ENCODE results near the gene UBN2. TPM values are rescaled to one million over a fixed set of nuclear protein-coding genes. Genes with fewer than 3 reads are reported as not detected.
"Not testable (repeated sequence)": the region's sequence is repeated elsewhere in the genome, so short reads cannot be mapped to it uniquely, and the experiment has no call there.

Gene UBN2
- polyA plus RNA-seq, 3 donors: 11.9 to 12.4 (median 11.9) TPM

DNA sequence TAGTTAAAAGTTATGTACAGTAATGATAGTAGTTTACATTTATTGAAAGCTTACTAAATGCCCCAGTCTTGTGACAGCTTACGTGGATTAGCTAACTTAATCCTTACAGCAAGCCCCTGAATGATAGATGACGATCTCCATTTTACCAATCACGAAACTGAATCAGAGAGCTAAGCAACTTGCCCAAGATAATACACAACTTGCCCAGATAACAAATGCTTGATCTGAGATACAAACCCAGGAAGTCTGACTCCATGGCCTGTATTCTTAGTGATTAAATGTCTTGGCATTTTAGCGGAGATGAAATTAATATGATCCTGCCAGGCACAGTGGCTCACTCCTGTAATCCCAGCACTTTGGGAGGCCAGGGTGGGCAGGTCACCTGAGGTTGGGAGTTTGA, 63.2 kb downstream of the UBN2 start:
- DNase-seq (ENCODE audit: low read depth in 3 of 3, low spot score in 2 of 3): no peak

DNA sequence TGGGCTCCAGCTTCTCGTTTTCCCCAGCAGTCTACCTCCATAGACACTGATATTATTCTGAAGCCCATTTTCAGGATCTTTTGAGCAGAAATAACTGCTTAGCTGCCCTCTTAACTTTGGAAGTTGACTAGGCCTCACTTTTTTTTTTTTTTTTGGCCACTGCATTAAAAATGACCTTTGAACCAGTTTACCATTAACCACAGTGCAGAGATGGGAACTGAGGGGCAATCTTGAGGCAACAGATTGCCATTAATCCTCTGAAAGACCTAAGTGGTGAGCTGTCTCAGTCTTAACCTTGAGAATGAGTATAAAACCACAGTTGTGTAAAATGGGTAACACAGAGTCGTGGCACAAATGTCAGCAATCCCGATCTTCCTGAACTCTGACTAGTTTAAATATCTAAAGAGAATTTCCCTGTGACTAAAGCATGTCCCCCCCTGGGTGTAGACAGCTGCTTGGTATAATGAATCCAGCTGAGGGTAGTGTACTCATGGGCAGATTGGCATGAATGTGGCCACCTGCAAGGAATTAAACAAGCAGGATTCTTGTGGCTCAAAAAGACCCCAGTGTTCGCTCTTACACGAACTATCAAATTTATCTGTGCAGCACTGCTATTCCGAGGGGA, 64.0 kb downstream of the UBN2 start:
- no peak for DNase-seq (ENCODE audit: low read depth in 3 of 3, low spot score in 2 of 3)

DNA sequence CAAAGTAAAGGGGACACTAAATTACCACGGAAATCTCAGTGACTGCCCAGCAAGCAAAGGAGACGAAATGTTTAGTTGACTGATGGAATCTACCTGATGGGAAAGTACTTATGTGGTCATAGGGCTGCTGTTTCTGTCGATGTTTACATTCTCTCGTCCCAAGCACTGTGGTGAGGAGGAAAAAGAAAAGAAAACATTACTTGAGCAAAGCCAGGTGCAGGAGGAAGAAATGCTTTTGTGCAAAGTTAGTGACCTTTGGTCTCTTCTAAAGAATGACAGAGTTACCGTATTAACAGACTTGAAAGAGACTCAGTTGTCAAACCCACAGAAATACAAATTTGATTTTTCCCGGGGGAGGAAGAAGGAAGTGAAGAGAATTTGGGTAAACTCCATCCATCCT, 66.8 kb downstream of the UBN2 start:
- DNase-seq (ENCODE audit: low read depth in 3 of 3, low spot score in 2 of 3): no peak

DNA sequence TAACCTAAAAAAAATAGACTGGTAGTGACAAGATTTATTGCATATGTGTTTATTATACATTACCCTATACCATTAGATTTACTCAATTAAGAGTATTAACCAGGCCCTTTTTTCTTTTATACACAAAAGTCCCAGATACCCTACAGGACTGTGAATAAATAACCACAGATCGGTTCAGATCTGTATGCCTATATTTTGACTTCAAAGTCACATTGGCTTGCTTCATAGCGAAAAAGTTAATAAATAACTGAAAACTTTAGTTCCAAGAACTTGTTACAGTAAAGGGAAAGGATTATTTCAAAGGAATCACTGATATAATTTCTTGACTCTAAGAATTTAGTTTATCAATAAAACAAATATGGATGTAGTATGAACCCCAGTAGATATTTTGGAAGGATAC, 68.3 kb downstream of the UBN2 start:
- DNase-seq (ENCODE audit: low read depth in 3 of 3, low spot score in 2 of 3): no peak

DNA sequence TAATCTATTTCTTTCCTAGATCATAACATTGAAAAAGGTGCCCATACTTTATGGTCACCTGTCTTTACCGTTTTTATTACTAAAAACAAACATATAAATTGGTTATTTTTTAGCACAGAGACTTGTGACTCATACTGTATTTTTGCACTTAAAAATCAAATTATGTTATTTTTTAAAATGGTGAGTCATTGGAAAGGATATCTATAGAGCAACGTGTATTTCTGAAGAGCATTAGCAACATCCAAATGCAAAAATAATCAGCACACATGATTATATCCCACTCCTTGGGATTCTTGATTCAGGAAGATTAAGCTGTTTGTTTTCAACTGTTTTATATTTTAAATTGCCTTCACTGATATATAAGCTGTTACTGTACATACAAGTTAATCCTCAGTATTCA, 69.4 kb downstream of the UBN2 start:
- no peak for DNase-seq (ENCODE audit: low read depth in 3 of 3, low spot score in 2 of 3)

DNA sequence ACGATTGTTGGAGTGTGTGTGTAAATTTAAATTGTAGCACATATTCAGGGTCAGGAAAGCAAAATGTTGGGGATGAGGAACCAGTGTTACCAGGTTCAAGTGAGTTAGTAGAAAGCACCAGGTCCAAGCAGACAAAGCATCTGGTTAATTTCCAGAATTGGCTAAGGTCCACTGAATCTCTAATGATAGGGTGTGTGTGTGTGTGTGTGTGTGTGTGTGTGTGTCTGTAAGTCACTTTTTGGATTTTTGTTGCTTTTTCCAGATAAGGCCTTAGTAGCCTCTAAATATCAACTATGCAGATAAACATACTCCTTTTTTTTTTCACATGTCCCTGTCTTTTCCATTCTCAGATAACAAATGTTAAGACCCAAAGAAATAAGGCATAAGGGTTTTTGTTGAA, 73.5 kb downstream of the UBN2 start:
- no peak for DNase-seq (ENCODE audit: low read depth in 3 of 3, low spot score in 2 of 3)

DNA sequence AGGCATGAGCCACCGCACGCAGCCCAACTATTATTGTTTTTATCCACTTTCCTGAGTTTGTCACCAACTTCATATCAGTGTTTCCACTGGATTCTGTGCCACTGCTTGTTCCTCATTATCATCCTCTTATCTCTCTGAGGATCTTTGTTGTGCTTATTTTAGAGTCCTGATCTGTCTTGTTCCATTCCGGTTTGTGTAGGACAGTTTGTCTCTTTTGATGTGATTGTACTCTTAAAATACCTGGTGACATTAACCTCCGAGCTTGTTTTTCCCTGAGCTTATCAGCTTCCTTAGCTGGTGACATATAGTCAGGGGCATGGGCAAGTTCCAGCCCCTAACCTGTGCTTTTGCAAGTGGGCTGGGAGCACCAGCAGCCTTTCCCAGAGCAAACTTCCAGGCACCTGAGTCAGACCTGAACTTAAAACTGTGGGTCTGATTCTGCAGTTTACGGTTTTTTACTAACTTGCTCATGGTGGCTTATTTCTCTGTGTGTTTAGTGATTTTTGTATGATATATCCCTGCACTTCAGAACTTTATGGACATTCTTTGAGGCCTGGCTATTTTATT, 87.0 kb downstream of the UBN2 start:
- DNase-seq (ENCODE audit: low read depth in 3 of 3, low spot score in 2 of 3): no peak

DNA sequence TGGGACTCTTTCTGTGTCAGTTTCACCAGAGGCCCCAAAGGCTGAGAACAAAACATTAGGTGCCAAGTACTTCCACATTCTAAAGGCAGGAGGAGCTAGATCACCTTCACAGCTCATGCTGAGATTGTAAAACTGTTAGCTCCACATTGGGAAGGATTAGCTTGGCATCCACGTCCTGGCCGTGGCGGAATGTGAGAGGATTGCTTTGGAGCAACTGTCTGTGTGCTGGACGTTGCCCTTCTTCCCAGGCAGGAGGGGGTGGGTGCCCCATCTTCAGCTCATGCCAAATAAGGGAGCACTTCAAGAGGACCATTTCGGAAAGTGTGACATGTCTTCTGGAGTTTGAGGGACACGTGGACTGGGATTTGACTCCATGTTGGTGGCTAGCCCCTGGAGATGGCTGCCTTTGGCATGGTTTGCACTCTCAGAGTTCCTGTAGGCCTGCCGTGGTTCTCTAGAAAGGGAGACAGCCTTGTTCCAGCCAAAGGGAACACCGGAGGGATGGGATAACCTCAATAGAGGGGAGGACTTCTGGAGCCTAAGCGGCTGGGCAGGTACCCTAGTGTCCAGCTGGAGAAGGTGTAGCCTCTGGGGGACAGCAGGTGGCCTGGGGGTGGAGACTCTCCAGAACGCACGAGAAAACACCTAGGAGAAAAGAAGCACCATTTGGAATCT, 90.2 kb downstream of the UBN2 start:
- DNase-seq (ENCODE audit: low read depth in 3 of 3, low spot score in 2 of 3): no peak

DNA sequence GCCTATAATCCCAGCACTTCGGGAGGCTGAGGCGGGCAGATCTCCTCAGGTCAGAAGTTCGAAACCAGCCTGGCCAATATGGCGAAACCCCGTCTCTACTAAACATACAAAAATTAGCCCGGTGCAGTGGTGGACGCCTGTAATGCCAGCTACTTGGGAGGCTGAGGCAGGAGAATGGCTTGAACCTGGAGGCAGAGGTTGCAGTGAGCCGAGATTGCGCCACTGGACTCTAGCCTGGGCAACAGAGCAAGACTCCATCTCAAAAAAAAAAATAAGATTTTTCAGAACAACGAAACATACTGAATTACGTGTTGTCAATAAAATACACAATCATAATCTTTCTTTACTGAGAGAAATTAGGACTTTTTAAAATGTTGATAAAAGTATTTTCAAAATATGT, 93.7 kb downstream of the UBN2 start:
- not testable (repeated sequence) for DNase-seq (ENCODE audit: low read depth in 3 of 3, low spot score in 2 of 3)

DNA sequence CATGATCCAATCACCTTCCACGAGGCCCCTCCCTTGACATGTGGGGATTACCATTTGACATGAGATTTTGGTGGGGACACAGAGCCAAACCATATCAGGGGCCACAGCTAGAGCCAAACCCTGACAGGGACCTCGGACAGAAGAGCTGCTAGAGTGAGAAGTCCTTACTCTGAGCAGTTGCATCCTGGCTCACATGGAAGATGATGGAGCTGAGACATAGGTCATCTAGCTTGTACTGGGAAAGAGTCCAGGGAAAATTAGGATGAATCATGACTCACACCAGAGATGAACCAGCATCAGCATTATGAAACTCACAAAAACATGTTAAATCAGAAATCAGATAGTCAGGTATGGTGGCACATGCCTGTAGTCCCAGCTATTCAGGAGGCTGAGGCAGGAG, 97.3 kb downstream of the UBN2 start:
- no peak for DNase-seq (ENCODE audit: low read depth in 3 of 3, low spot score in 2 of 3)

DNA sequence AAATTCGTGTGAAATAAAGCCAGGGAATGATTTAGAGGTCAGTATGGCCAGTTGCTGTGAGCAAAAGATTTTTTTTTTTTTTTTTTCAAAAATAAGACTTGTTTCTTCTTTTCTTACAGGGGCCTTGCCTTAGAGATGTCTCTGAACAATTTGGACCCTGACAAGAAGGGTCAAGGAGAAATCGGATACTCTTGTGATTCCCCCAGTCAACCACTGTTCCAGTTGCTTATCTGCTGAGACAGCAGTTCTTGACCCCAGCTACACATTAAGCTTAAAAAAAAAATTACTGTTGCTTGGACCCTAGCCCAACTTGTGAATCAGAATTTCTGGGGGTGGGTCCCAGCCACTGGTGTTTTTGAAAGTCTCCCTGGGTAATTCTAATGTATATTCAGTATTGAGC, 98.1 kb downstream of the UBN2 start:
- no peak for DNase-seq (ENCODE audit: low read depth in 3 of 3, low spot score in 2 of 3)

DNA sequence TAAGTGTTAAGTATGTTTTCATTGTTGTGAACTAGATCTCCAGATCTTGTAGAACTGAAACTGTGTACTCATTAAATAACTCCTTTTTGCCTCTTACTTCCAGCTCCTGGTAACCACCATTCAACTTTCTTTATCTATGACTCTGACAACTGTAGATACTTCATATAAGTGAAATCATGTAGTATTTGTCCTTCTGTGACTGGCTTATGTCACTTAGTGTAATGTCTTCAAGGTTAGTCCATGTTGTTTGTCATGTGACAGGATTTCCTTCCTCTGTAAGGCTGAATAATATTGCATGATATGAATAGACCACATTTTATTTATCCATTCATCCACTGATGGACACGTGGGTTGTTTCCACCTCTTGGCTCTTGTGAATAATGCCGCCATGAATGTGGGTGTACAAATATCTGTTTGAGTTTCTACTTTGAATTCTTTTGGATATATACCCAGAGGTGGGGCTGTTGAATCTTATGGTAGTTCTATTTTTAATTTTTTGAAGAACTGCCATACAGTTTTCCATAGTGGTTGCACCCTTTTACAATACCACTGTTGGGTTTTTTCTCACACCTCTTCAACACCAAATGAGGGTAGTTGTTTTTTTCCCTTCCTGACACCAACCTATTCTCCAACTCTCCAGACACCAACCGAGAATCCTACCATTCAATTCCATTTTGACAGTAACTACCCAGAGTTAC, 99.4 kb downstream of the UBN2 start:
- DNase-seq (ENCODE audit: low read depth in 3 of 3, low spot score in 2 of 3): no peak

DNA sequence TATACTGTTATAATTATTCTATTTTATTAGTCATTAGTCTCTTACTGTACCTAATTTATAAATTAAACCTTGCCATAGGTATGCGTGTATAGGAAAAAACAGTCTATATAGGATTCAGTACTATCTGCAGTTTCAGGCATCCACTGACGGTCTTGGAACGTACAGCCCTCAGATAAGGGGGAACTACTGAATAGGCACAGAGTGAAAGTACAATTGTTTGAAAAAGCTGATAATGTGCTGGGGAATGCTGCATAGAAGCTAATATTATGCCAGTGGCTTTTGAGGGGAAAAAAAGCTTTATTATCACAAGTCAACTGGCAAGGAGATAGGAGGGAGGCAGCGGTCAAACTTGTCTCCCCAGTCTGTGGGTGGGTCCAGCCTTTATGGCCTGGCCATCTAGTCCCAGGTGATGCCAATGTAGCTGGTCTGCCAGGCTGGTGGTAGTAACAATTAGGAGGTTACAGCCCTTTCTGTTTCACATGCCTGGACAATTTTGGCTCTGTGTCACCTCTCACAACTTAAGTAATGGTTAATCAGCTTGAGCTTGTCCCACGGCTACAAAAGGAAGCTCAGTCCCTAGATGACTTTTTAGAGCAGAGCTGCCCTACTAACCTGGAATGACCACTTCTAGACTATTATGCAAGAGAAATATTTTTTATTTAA, 101.8 kb downstream of the UBN2 start:
- no peak for DNase-seq (ENCODE audit: low read depth in 3 of 3, low spot score in 2 of 3)

DNA sequence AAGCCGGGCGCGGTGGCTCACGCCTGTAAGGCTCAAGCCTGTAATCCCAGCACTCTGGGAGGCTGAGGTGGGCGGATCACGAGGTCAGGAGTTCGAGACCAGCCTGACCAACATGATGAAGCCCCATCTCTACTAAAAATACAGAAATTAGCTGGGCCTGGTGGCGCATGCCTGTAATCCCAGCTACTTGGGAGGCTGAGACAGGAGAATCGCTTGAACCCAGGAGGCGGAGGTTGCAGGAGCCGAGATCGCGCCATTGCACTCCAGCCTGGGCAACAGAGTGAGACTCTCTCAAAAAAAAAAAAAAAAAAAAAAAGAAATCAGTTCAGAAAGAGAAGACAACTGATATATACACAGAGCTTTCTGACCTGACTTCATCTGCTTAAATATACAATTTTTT, 102.4 kb downstream of the UBN2 start:
- not testable (repeated sequence) for DNase-seq (ENCODE audit: low read depth in 3 of 3, low spot score in 2 of 3)

DNA sequence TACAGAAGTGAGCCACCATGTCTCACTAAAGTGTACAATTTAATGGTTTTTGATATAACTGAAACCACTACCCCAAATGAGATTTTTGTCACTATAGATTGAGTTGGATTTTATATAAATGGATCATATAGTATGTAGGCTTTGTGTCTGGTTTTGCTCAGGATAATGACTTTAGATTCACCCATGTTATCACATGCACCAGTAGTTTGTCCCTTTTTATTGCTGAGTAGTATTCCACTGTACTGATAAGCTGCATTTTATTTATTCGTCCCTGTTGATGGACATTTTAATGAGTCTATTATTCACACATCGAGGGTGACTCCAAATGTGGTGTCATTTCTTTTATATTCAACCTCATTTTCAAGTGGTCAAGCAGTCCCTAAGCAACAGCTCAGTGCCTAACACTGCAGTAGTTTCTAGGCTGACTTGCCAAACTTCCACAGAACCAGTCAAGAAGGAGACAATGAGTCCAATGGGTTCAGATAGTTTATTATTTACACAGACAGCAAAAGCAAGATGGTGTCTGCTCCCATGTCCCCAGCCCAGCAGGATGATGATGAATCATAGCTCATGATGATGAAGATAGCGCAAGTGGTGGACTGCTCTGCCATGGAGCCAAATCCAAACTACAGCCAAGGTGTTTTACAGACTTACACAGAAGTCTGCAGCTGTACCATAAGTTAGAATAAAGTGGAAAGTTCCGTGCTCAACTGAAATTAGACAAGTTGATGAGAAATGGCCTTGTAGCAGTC, 103.5 kb downstream of the UBN2 start:
- DNase-seq (ENCODE audit: low read depth in 3 of 3, low spot score in 2 of 3): no peak

DNA sequence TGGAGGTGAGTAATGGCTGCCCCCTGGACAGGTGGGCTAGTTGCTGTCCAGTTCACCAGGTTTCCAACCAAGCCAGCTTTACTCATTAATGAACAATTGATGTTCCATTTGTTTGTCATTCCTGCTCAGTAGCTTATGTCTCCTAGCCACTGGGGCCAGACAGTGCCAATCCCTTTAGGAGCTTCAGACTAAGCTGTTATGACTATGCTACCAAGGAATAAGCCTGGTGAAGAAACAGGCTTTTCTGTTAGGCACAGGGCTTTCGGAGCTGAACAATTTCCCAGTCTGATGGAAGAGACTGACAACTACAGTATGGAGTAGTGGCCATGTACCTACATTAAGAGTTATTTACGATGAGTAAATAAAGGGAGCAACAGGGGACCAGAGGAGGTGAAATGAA, 108.0 kb downstream of the UBN2 start:
- no peak for DNase-seq (ENCODE audit: low read depth in 3 of 3, low spot score in 2 of 3)

DNA sequence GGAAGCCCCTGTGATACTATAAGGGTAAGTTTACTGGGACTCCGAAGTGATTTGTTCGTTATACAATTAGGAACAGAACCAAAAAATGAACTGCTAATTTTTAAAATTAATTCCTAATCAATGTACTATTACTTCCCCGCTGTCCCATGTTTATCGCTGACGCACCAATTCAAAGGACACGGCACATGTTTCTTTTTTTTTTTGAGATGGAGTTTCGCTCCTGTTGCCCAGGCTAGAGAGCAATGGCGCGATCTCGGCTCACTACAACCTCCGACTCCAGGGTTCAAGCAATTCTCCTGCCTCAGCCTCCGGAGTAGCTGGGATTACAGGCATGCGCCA, 108.6 kb downstream of the UBN2 start:
- DNase-seq (ENCODE audit: low read depth in 3 of 3, low spot score in 2 of 3): no peak

DNA sequence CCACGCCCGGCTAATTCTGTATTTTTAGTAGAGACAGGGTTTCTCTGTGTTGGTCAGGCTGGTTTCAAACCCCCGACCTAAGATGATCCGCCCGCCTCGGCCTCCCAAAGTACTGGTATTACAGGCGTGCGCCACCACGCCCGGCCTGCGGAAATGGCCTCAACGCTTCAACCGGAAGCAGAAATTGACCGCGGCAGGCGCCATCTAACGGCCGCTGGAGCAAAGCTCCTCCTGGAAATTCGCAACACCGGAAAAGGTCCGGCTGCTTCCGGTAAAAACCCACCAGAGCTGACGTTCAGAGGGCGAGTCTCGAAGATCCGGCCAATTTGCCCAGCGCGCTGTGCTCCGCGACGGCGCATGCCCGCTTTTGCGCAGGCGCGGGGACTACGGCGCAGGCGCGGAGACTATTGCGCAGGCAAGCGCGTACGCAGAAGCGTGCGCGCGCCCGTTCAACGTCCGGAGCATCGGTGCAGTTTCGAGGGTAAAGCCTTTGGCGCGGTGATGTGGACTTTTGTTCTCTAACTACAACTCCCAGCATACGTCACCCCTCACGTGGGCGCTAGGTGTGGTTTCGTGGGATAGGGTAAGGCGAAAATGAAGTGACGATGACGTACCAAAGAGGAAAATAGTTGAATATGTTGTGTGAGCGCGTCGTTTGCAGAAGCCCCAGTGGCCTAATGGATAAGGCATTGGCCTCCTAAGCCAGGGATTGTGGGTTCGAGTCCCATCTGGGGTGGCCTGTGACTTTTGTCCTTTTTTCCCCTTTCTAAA, 109.2 kb downstream of the UBN2 start:
- peak; percentile 99 to 100 (median 100) for DNase-seq (ENCODE audit: low read depth in 3 of 3, low spot score in 2 of 3)

DNA sequence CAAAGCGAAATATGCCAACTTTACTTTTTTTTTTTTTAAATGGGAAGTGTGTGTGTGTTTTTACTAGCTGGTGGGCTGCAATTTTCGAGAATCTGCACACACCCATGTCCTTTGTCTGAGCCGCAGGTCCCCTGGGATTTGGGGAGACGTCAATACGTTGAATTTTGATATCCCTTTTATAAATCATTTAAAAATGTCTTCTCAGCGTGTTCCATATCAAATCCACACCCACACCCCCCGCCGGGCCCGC, 109.7 kb downstream of the UBN2 start:
- no peak for DNase-seq (ENCODE audit: low read depth in 3 of 3, low spot score in 2 of 3)

DNA sequence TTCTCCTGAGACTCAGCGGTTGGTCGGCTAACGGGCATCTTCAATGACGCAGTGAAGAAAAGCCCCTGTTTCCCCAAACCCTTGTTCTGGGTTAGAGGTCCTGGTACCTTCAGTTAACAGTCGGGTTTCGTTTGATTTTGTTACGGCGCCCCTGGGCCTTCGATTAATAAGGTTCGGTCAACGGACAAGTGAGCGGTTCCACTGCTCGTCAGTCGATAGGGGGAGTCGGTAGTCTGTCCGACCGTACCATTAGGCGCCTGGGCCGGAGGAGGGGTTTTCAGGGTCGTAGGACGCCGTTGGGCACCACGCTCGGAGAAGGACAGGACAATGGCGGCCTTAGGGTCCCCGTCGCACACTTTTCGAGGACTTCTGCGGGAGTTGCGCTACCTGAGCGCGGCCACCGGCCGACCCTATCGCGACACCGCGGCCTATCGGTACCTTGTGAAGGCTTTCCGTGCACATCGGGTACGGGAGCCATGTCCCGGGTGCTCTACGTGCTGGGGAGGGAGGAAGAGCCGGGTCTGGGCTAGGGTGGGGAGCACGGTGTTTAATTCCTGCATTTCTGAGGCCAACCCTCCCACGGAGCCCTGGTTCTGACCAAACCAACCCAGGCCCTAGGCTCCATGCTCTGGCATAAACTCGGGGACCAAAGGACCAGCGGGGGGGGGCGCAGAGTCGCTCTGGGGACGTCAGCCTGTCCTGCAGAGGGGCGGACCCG, 110.2 kb downstream of the UBN2 start, which contains the start of gene FMC1:
FMC1 (plus strand) TSS at position 280 of the 718 bp plus-strand sequence; CDS start at position 328, 48 bp downstream.
- DNase-seq (ENCODE audit: low read depth in 3 of 3, low spot score in 2 of 3): peak; percentile 87 to 94 (median 89)
